ENCODE data around the gene GTF3C1. TPM values are rescaled to one million over a fixed set of nuclear protein-coding genes. Genes with fewer than 3 reads are reported as not detected.

The GTF3C1 gene
- total RNA-seq, 1 donor from 2014 or later = 69.9 TPM

GRCh38 chr16:27505297-27506236, 44.1 kb downstream of the GTF3C1 start:
- Mint-ChIP-seq H3K27me3 (ENCODE audit: insufficient read depth) (no peaks in the 10 kb centered on the region), H3K9me3 (no peaks in the 10 kb centered on the region), H3K4me1 (ENCODE audit: low read depth) (no peaks in the 10 kb centered on the region), H3K27ac (no peak overlapping the region), H3K36me3 (ENCODE audit: low read depth) (peaks cover 37% of the 10 kb centered on the region), H3K4me3 (no peak overlapping the region)
- DNase-seq (ENCODE audit: low spot score) = no peak
- intact Hi-C loops (cut with micrococcal nuclease) = no loop called here

GRCh38 chr16:27503662-27504061, 46.1 kb downstream of the GTF3C1 start:
- Mint-ChIP-seq H3K36me3 (ENCODE audit: low read depth) (peaks cover 42% of the 10 kb centered on the region), H3K27me3 (ENCODE audit: insufficient read depth) (no peaks in the 10 kb centered on the region), H3K27ac (no peak overlapping the region), H3K4me1 (ENCODE audit: low read depth) (no peaks in the 10 kb centered on the region), H3K9me3 (no peaks in the 10 kb centered on the region), H3K4me3 (no peak overlapping the region)
- intact Hi-C loops (cut with micrococcal nuclease) = no loop called here
- DNase-seq (ENCODE audit: low spot score) = no peak

- no peak for DNase-seq (ENCODE audit: low spot score)
- intact Hi-C loops (cut with micrococcal nuclease) = no loop called here
- Mint-ChIP-seq H3K4me1 (ENCODE audit: low read depth) (no peaks in the 10 kb centered on the region), H3K9me3 (no peaks in the 10 kb centered on the region), H3K36me3 (ENCODE audit: low read depth) (peaks cover 44% of the 10 kb centered on the region), H3K27ac (no peak overlapping the region), H3K4me3 (no peak overlapping the region), H3K27me3 (ENCODE audit: insufficient read depth) (no peaks in the 10 kb centered on the region)
Measured at GRCh38 chr16:27500801-27501200, 48.9 kb downstream of the GTF3C1 start.

- Mint-ChIP-seq H3K36me3 (ENCODE audit: low read depth) (peaks cover 46% of the 10 kb centered on the region), H3K27me3 (ENCODE audit: insufficient read depth) (no peaks in the 10 kb centered on the region), H3K4me1 (ENCODE audit: low read depth) (no peaks in the 10 kb centered on the region), H3K27ac (no peak overlapping the region), H3K9me3 (no peaks in the 10 kb centered on the region), H3K4me3 (no peak overlapping the region)
- no peak for DNase-seq (ENCODE audit: low spot score)
- intact Hi-C loops (cut with micrococcal nuclease) = no loop called here
Measured at GRCh38 chr16:27499659-27500055, 50.1 kb downstream of the GTF3C1 start.

- H3K27me3 Mint-ChIP-seq (ENCODE audit: insufficient read depth) = no peaks in the 10 kb centered on the region
- intact Hi-C loops (cut with micrococcal nuclease) = no loop called here
- no peak overlapping the region for H3K4me3 Mint-ChIP-seq
- H3K27ac Mint-ChIP-seq = no peak overlapping the region
- H3K9me3 Mint-ChIP-seq = no peaks in the 10 kb centered on the region
- H3K4me1 Mint-ChIP-seq (ENCODE audit: low read depth) = no peaks in the 10 kb centered on the region
- DNase-seq (ENCODE audit: low spot score) = no peak
- peaks cover 48% of the 10 kb centered on the region for H3K36me3 Mint-ChIP-seq (ENCODE audit: low read depth)
Measured at GRCh38 chr16:27498916-27499658, 50.6 kb downstream of the GTF3C1 start.

GRCh38 chr16:27498031-27498825, 51.5 kb downstream of the GTF3C1 start:
- Mint-ChIP-seq H3K4me3 (no peak overlapping the region), H3K9me3 (no peaks in the 10 kb centered on the region), H3K36me3 (ENCODE audit: low read depth) (peaks cover 42% of the 10 kb centered on the region), H3K27me3 (ENCODE audit: insufficient read depth) (no peaks in the 10 kb centered on the region), H3K4me1 (ENCODE audit: low read depth) (no peaks in the 10 kb centered on the region), H3K27ac (no peak overlapping the region)
- no peak for DNase-seq (ENCODE audit: low spot score)
- intact Hi-C loops (cut with micrococcal nuclease) = no loop called here

GRCh38 chr16:27495191-27495590, 54.5 kb downstream of the GTF3C1 start:
- intact Hi-C loops (cut with micrococcal nuclease) = no loop called here
- no peak for DNase-seq (ENCODE audit: low spot score)
- Mint-ChIP-seq H3K9me3 (no peaks in the 10 kb centered on the region), H3K4me3 (no peak overlapping the region), H3K27ac (no peak overlapping the region), H3K36me3 (ENCODE audit: low read depth) (peaks cover 31% of the 10 kb centered on the region), H3K4me1 (ENCODE audit: low read depth) (no peaks in the 10 kb centered on the region), H3K27me3 (ENCODE audit: insufficient read depth) (no peaks in the 10 kb centered on the region)

GRCh38 chr16:27492588-27492979, 57.1 kb downstream of the GTF3C1 start:
- H3K9me3 Mint-ChIP-seq = no peaks in the 10 kb centered on the region
- no peak for DNase-seq (ENCODE audit: low spot score)
- no peaks in the 10 kb centered on the region for H3K4me1 Mint-ChIP-seq (ENCODE audit: low read depth)
- H3K4me3 Mint-ChIP-seq = no peak overlapping the region
- H3K27me3 Mint-ChIP-seq (ENCODE audit: insufficient read depth) = no peaks in the 10 kb centered on the region
- intact Hi-C loops (cut with micrococcal nuclease) = no loop called here
- H3K27ac Mint-ChIP-seq = no peak overlapping the region
- H3K36me3 Mint-ChIP-seq (ENCODE audit: low read depth) = peaks cover 35% of the 10 kb centered on the region

- DNase-seq (ENCODE audit: low spot score) = no peak
- H3K4me3 Mint-ChIP-seq = no peak overlapping the region
Measured at GRCh38 chr16:27491894-27492587, 57.7 kb downstream of the GTF3C1 start.

GRCh38 chr16:27489906-27490305, 59.8 kb downstream of the GTF3C1 start:
- no peaks in the 10 kb centered on the region for H3K4me1 Mint-ChIP-seq (ENCODE audit: low read depth)
- no peak overlapping the region for H3K27ac Mint-ChIP-seq
- DNase-seq (ENCODE audit: low spot score) = no peak
- H3K27me3 Mint-ChIP-seq (ENCODE audit: insufficient read depth) = no peaks in the 10 kb centered on the region
- intact Hi-C loops (cut with micrococcal nuclease) = no loop called here
- H3K9me3 Mint-ChIP-seq = no peaks in the 10 kb centered on the region
- H3K36me3 Mint-ChIP-seq (ENCODE audit: low read depth) = peaks cover 43% of the 10 kb centered on the region
- no peak overlapping the region for H3K4me3 Mint-ChIP-seq

More at GRCh38 chr16:27491894-27492587, 57.7 kb downstream of the GTF3C1 start:
- H3K27me3 Mint-ChIP-seq (ENCODE audit: insufficient read depth) = no peaks in the 10 kb centered on the region
- H3K9me3 Mint-ChIP-seq = no peaks in the 10 kb centered on the region
- H3K27ac Mint-ChIP-seq = no peak overlapping the region
- H3K4me1 Mint-ChIP-seq (ENCODE audit: low read depth) = no peaks in the 10 kb centered on the region
- peaks cover 32% of the 10 kb centered on the region for H3K36me3 Mint-ChIP-seq (ENCODE audit: low read depth)
- intact Hi-C loops (cut with micrococcal nuclease) = no loop called here

- intact Hi-C loops (cut with micrococcal nuclease) = no loop called here
- Mint-ChIP-seq H3K27me3 (ENCODE audit: insufficient read depth) (no peaks in the 10 kb centered on the region), H3K4me3 (no peak overlapping the region), H3K36me3 (ENCODE audit: low read depth) (peaks cover 43% of the 10 kb centered on the region), H3K4me1 (ENCODE audit: low read depth) (no peaks in the 10 kb centered on the region), H3K9me3 (no peaks in the 10 kb centered on the region), H3K27ac (no peak overlapping the region)
- DNase-seq (ENCODE audit: low spot score) = no peak
Measured at GRCh38 chr16:27489421-27489820, 60.3 kb downstream of the GTF3C1 start.

- no peak overlapping the region for H3K27ac Mint-ChIP-seq
- no peaks in the 10 kb centered on the region for H3K9me3 Mint-ChIP-seq
- DNase-seq (ENCODE audit: low spot score) = no peak
- no peaks in the 10 kb centered on the region for H3K4me1 Mint-ChIP-seq (ENCODE audit: low read depth)
- H3K4me3 Mint-ChIP-seq = no peak overlapping the region
- intact Hi-C loops (cut with micrococcal nuclease) = no loop called here
- no peaks in the 10 kb centered on the region for H3K27me3 Mint-ChIP-seq (ENCODE audit: insufficient read depth)
- peaks cover 49% of the 10 kb centered on the region for H3K36me3 Mint-ChIP-seq (ENCODE audit: low read depth)
Measured at GRCh38 chr16:27486760-27487159, 63.0 kb downstream of the GTF3C1 start.
